ENCODE results near the gene DHRS13.
"Not testable (repeated sequence)": the region's sequence is repeated elsewhere in the genome, so short reads cannot be mapped to it uniquely, and the experiment has no call there.

The DHRS13 gene

DNA sequence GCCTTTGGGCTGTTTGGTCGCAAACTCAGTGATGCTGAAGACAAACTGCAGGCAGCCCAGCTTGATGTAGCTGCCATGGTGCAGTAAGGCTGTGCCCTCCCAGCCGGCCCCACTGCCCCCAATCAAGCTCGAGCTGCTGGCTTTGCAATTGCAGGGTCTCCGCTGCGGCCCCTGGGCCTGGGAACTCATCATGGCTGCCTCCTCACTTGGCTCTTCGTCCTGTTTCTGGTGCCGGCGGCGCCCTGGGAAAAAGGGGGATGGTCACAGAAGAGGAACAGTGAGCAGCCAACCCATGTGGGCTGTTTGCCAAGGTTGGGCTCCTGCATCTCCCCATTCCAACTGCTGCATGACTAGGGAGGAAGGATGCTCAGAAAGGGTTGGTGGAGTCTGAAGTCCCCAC, 3.4 kb upstream of the DHRS13 start:
- no peak for DNase-seq (ENCODE audit: low read depth)
- TF ChIP-seq, protein P1, sequence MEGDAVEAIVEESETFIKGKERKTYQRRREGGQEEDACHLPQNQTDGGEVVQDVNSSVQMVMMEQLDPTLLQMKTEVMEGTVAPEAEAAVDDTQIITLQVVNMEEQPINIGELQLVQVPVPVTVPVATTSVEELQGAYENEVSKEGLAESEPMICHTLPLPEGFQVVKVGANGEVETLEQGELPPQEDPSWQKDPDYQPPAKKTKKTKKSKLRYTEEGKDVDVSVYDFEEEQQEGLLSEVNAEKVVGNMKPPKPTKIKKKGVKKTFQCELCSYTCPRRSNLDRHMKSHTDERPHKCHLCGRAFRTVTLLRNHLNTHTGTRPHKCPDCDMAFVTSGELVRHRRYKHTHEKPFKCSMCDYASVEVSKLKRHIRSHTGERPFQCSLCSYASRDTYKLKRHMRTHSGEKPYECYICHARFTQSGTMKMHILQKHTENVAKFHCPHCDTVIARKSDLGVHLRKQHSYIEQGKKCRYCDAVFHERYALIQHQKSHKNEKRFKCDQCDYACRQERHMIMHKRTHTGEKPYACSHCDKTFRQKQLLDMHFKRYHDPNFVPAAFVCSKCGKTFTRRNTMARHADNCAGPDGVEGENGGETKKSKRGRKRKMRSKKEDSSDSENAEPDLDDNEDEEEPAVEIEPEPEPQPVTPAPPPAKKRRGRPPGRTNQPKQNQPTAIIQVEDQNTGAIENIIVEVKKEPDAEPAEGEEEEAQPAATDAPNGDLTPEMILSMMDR (conservative IDR thresholded peaks at IDR 0.05; ENCODE audit: low read depth, low read length): no peak
- H3K4me3 ChIP-seq (ENCODE audit: low read depth, low read length): no peak overlapping the region

DNA sequence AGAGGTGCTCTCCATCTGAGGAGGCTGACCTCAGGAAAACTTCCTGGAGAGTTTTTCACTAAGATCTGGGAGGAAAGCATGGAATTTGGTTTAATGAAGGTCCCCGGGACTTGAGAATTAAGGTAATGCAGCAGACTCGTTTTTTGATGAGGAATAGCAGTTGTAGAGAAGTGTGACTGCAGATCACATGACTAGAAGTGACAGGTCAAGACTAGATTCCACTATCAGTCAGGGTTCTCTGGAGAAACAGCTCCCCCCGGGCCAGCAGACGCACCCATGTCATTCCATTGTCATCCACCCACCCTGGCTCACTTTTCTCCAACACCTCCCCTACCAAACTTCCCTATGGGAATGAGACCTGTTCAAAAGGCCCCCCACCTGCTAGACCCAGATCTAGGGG, 1.9 kb upstream of the DHRS13 start:
- DNase-seq (ENCODE audit: low read depth): no peak
- TF ChIP-seq, protein P1 (conservative IDR thresholded peaks at IDR 0.05; ENCODE audit: low read depth, low read length): no peak
- H3K4me3 ChIP-seq (ENCODE audit: low read depth, low read length): no peak overlapping the region

DNA sequence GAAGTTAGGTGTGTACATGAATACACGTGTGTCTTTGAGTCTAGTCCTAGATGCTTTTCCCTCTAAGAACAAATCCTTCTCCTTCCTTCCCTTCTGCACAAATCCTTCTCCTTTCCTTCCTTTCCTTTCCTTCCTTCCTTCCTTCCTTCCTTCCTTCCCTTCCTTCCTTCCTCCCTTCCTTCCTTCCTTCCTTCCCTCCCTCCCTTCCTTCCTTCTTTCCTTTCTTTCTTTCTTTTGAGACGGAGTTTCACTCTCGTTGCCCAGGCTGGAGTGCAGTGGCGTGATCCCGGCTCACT, 615 bp upstream of the DHRS13 start:
- H3K4me3 ChIP-seq (ENCODE audit: low read depth, low read length); DNase-seq (ENCODE audit: low read depth): not testable (repeated sequence)

DNA sequence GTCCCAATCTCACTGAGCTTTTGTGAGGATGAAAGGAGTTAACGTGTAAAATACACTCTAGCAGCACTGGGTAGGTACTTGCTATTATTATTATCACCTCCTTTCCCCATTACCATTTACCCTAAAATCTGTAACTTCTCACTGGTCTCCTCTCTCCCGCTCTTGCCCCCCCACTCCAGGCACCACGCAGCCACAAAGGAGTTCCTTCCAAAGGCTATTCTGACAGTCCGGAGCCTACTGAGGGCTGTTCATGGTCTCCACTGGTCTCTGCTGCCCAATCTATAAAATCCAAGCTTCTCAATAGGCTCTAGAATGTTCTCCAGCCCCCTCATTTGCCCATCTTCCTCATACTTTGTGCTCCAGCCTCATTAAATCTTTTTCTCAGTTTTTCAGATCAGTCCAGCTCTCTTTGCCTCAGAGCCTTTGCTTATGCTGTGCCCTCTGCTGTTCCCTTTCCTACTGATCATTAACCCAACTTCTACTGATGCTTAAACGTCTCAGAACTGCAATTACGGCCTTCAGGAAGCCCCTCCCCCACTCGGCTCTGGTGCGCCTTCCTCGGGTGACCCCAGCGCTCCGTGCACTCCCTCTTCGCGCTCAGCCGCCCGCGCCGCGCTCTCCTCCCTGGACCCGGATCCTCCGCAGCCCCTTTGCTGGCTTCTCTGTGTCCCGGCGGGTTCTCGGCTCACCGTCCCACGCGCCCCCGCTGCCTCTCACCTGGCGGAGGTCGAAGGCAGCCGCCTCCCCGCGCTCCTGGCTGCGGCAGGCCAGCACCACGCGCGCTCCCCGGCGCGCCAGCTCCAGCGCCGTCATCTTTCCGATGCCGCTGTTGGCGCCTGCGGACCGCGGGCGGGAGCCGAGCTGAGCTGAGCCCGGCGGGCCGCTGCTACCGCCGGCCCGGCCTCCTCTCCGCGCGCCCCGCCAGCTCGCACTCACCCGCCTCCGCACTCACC, 737 bp downstream of the DHRS13 start:
- TF ChIP-seq, protein P1 (conservative IDR thresholded peaks at IDR 0.05; ENCODE audit: low read depth, low read length): no peak
- DNase-seq (ENCODE audit: low read depth): no peak
- H3K4me3 ChIP-seq (ENCODE audit: low read depth, low read length): peak overlapping the region; percentile 66

DNA sequence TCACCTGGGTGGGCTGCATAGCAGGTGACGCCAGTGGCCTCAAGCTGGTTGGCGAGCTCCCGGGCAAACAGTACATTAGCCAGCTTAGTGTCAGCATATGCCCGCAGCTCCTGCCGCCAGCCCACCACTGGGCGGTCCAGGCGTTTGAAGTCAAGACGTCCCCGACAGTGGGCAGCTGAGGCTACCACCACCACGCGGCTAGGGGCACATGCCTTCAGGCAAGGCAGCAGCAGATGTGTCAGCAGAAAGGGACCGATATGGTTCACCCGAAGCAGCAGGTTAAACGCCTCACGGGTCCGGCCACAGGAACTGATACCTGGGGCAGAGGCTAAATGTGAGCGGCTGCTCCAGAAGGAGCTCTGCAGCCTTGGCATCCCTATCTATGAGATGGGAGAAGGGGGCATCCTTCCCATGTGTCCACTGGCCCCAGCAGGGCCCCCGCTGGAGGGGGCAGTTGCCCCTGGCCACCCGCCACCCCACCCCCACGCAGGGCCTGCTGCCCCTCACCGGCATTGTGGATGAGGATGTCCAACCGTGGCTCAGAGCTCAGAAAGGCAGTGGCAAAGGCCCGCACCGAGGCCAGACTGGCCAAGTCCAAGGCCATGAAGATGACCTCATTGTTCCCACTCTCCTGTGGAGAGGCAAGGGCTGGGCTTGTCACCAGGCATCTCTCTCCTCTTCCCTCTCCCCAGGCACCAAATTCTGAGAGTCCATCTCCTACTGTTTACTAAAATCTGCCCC, 1.7 kb downstream of the DHRS13 start:
- no peak overlapping the region for H3K4me3 ChIP-seq (ENCODE audit: low read depth, low read length)
- no peak for DNase-seq (ENCODE audit: low read depth)
- TF ChIP-seq, protein P1 (conservative IDR thresholded peaks at IDR 0.05; ENCODE audit: low read depth, low read length): no peak

DNA sequence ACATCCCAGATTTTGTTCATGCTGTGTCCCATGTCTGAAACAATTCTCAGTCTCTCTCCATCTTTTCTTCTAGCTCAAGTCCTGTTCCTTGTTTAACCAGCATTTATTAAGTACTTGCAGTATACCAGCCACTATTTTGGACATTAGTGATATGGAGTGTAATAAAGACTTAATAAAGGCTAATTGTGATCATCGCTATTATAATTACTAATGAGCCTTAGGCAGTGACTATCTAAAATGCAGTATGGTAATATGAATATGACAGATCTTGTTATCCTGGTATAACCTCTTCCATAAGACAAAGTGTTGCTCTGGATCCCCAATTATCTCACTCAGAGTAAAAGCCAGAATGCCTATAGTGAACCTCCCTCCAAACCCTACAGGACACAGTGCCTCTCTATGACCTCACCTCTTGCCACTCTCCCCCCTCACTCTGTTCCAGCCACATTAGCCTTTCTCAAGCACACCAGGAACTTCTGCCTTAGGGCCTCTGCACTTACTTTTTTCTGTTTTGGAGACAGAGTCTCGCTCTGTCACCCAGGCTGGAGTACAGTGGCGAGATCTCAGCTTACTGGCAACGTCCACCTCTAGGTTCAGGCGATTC, 3.6 kb downstream of the DHRS13 start:
- no peak overlapping the region for H3K4me3 ChIP-seq (ENCODE audit: low read depth, low read length)
- TF ChIP-seq, protein P1 (conservative IDR thresholded peaks at IDR 0.05; ENCODE audit: low read depth, low read length): no peak
- no peak for DNase-seq (ENCODE audit: low read depth)

DNA sequence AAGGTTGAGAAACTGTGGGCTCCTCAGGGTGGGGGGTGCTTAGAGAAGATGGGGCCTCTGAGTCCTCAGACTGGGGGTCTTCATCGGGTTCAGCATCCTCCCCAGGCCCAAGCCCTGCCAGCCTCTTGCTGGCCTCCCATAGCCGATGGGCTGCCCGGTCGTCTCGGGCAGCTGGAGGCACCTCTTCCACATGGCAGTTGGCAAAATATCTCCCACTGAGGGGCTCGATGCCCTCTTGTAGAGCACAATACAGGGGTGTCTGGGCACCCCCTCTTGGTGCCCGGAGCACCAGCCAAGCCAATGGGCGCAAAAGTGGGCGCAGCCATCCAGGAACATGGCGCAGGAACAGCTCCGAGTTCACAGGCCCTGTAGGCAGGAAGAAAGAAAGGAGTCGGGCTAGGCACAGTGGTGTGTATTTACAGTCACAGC, 4.3 kb downstream of the DHRS13 start:
- no peak overlapping the region for H3K4me3 ChIP-seq (ENCODE audit: low read depth, low read length)
- no peak for DNase-seq (ENCODE audit: low read depth)
- TF ChIP-seq, protein P1 (conservative IDR thresholded peaks at IDR 0.05; ENCODE audit: low read depth, low read length): no peak

Measured in choroid plexus epithelial cell (primary cell).